SK-N-SH treated with all-trans-retinoic acid at 6 μM for 48 hours (cell line): Measurements from ENCODE around the gene KCNN4.

Experiments
- ATAC-seq: fragments of 200-7000 bp; cut with Tn5 transposase; 3 replicates; pipeline ENCODE4 v1.9.1; 2020; ENCODE audit warnings: mild to moderate bottlenecking, moderate library complexity
- ARNTL ChIP-seq: fragments of 450-650 bp; formaldehyde crosslinking; IDR thresholded peaks from 2 replicates; pipeline ENCODE4 v1.5.0; 2020; ENCODE audit warnings: low read depth, mild to moderate bottlenecking, moderate library complexity, borderline replicate concordance
- BACH2 ChIP-seq: fragments of 250-450 bp; sonication (Bioruptor Pico); IDR thresholded peaks from 2 replicates; pipeline ENCODE4 v1.9.0; 2021; ENCODE audit warnings: mild to moderate bottlenecking, borderline replicate concordance
- CREB5 ChIP-seq: fragments of 250-450 bp; sonication (Bioruptor Pico); IDR thresholded peaks from 2 replicates; pipeline ENCODE4 v1.5.1; 2020; ENCODE audit warnings: low read depth, mild to moderate bottlenecking, moderate library complexity
- CSDC2 ChIP-seq: fragments of 250-450 bp; sonication (Bioruptor Pico); IDR thresholded peaks from 2 replicates; pipeline ENCODE4 v1.5.0; 2020; ENCODE audit warnings: mild to moderate bottlenecking, moderate library complexity
- CSRNP3 ChIP-seq: fragments of 250-450 bp; sonication (Bioruptor Pico); IDR thresholded peaks from 2 replicates; pipeline ENCODE4 v1.5.1; 2021; ENCODE audit warnings: mild to moderate bottlenecking, moderate library complexity
- ESRRG ChIP-seq: fragments of 250-450 bp; sonication (Bioruptor Pico); IDR thresholded peaks from 2 replicates; pipeline ENCODE4 v1.6.1; 2021; ENCODE audit warnings: mild to moderate bottlenecking
- ISL1 ChIP-seq: fragments of 250-450 bp; sonication (Bioruptor Pico); IDR thresholded peaks from 2 replicates; pipeline ENCODE4 v2.1.2; 2022; ENCODE audit warnings: mild to moderate bottlenecking, moderate library complexity
- OSR1 ChIP-seq: fragments of 250-450 bp; sonication (Bioruptor Pico); IDR thresholded peaks from 2 replicates; pipeline ENCODE4 v1.8.0; 2022; ENCODE audit warnings: moderate library complexity, mild to moderate bottlenecking, inconsistent platforms
- PATZ1 ChIP-seq: fragments of 250-450 bp; sonication (Bioruptor Pico); IDR thresholded peaks from 2 replicates; pipeline ENCODE4 v1.8.0; 2020; ENCODE audit warnings: mild to moderate bottlenecking, moderate library complexity, borderline replicate concordance
- POU6F1 ChIP-seq: fragments of 250-450 bp; sonication (Bioruptor Pico); IDR thresholded peaks from 2 replicates; pipeline ENCODE4 v1.8.0; 2021; ENCODE audit warnings: low read depth, mild to moderate bottlenecking, moderate library complexity, borderline replicate concordance
- PPARA ChIP-seq: fragments of 250-450 bp; sonication (Bioruptor Pico); IDR thresholded peaks from 2 replicates; pipeline ENCODE4 v1.5.0; 2020; ENCODE audit warnings: mild to moderate bottlenecking, borderline replicate concordance
- RARB ChIP-seq: fragments of 250-450 bp; sonication (Bioruptor Pico); IDR thresholded peaks from 2 replicates; pipeline ENCODE4 v1.8.0; 2021; ENCODE audit warnings: mild to moderate bottlenecking, moderate library complexity
- SNAI2 ChIP-seq: fragments of 250-450 bp; sonication (Bioruptor Pico); IDR thresholded peaks from 2 replicates; pipeline ENCODE4 v1.5.0; 2020; ENCODE audit warnings: mild to moderate bottlenecking, moderate library complexity
- TCF4 ChIP-seq: fragments of 250-450 bp; sonication (Bioruptor Pico); IDR thresholded peaks from 2 replicates; pipeline ENCODE4 v1.8.0; 2021; ENCODE audit warnings: mild to moderate bottlenecking, moderate library complexity, borderline replicate concordance
- TOX ChIP-seq: fragments of 250-450 bp; sonication (Bioruptor Pico); IDR thresholded peaks from 2 replicates; pipeline ENCODE4 v1.8.0; 2021; ENCODE audit warnings: mild to moderate bottlenecking, moderate library complexity, borderline replicate concordance
- TSHZ2 ChIP-seq: fragments of 250-450 bp; sonication (Bioruptor Pico); IDR thresholded peaks from 2 replicates; pipeline ENCODE4 v1.5.0; 2020; ENCODE audit warnings: mild to moderate bottlenecking, moderate library complexity
- ZC3H10 ChIP-seq: fragments of 250-450 bp; sonication (Bioruptor Pico); IDR thresholded peaks from 2 replicates; pipeline ENCODE4 v1.5.1; 2021; ENCODE audit warnings: mild to moderate bottlenecking, moderate library complexity
- ZFP3 ChIP-seq: fragments of 250-450 bp; sonication (Bioruptor Pico); IDR thresholded peaks from 2 replicates; pipeline ENCODE4 v1.5.0; 2020; ENCODE audit warnings: mild to moderate bottlenecking, moderate library complexity
- ZFP30 ChIP-seq: fragments of 450-650 bp; formaldehyde crosslinking; IDR thresholded peaks from 2 replicates; pipeline ENCODE4 v1.5.0; 2022; ENCODE audit warnings: mild to moderate bottlenecking, moderate library complexity
- ZNF565 ChIP-seq: fragments of 450-650 bp; formaldehyde crosslinking; conservative IDR thresholded peaks from 2 replicates; pipeline ENCODE4 v1.5.0; 2020; ENCODE audit warnings: low read depth, mild to moderate bottlenecking, moderate library complexity
- ZNF70 ChIP-seq: fragments of 450-650 bp; formaldehyde crosslinking; IDR thresholded peaks from 2 replicates; pipeline ENCODE4 v1.5.0; 2020; ENCODE audit warnings: mild to moderate bottlenecking, moderate library complexity
- ZNF8 ChIP-seq: fragments of 450-650 bp; formaldehyde crosslinking; IDR thresholded peaks from 2 replicates; pipeline ENCODE4 v1.5.0; 2020; ENCODE audit warnings: mild to moderate bottlenecking, moderate library complexity

The KCNN4 gene

GRCh38 chr19:43812259-43812658 lies 31.5 kb upstream of the KCNN4 start:
- no peak for ATAC-seq
- no peak for TF ChIP-seq ZNF565 (CRISPR knock-in tag)
- no peak for TF ChIP-seq CSRNP3 (CRISPR knock-in tag)
- no peak for TF ChIP-seq TOX (CRISPR knock-in tag)
- TF ChIP-seq TCF4 (CRISPR knock-in tag), result no peak
- no peak for TF ChIP-seq ZFP30
- no peak for TF ChIP-seq BACH2 (CRISPR knock-in tag)
- no peak for TF ChIP-seq ARNTL (CRISPR knock-in tag)
- TF ChIP-seq RARB (CRISPR knock-in tag), result no peak
- no peak for TF ChIP-seq TSHZ2
- no peak for TF ChIP-seq CSDC2 (CRISPR knock-in tag)
- TF ChIP-seq PATZ1 (CRISPR knock-in tag), result no peak
- TF ChIP-seq ZNF8 (CRISPR knock-in tag), result no peak
- TF ChIP-seq ISL1 (CRISPR knock-in tag), result no peak
- TF ChIP-seq ESRRG (CRISPR knock-in tag), result no peak
- no peak for TF ChIP-seq PPARA (CRISPR knock-in tag)
- no peak for TF ChIP-seq OSR1 (CRISPR knock-in tag)
- TF ChIP-seq ZNF70, result no peak
- no peak for TF ChIP-seq CREB5 (CRISPR knock-in tag)
- no peak for TF ChIP-seq ZFP3 (CRISPR knock-in tag)
- TF ChIP-seq, all 23 proteins: peak for 0

GRCh38 chr19:43811837-43812236 lies 31.1 kb upstream of the KCNN4 start:
- ATAC-seq, result no peak
- TF ChIP-seq CREB5 (CRISPR knock-in tag) (no peak), ISL1 (CRISPR knock-in tag) (no peak), ZC3H10 (CRISPR knock-in tag) (no peak), SNAI2 (CRISPR knock-in tag) (no peak), RARB (CRISPR knock-in tag) (no peak), BACH2 (CRISPR knock-in tag) (no peak), CSRNP3 (CRISPR knock-in tag) (no peak), POU6F1 (CRISPR knock-in tag) (no peak), CSDC2 (CRISPR knock-in tag) (no peak), ZNF70 (no peak), OSR1 (CRISPR knock-in tag) (no peak), ZNF8 (CRISPR knock-in tag) (no peak), TSHZ2 (no peak)
- TF ChIP-seq, all 23 proteins: peak for 0
